HG03520 (cell line): ENCODE results near the gene CNNM4.

Experiments
- ATAC-seq: cut with Tn5 transposase; IDR thresholded peaks from one replicate; pipeline ENCODE4 v1.9.1; 2021; ENCODE audit warnings: mild to moderate bottlenecking, moderate library complexity; ENCODE audit not compliant: unreplicated experiment

Gene CNNM4

DNA sequence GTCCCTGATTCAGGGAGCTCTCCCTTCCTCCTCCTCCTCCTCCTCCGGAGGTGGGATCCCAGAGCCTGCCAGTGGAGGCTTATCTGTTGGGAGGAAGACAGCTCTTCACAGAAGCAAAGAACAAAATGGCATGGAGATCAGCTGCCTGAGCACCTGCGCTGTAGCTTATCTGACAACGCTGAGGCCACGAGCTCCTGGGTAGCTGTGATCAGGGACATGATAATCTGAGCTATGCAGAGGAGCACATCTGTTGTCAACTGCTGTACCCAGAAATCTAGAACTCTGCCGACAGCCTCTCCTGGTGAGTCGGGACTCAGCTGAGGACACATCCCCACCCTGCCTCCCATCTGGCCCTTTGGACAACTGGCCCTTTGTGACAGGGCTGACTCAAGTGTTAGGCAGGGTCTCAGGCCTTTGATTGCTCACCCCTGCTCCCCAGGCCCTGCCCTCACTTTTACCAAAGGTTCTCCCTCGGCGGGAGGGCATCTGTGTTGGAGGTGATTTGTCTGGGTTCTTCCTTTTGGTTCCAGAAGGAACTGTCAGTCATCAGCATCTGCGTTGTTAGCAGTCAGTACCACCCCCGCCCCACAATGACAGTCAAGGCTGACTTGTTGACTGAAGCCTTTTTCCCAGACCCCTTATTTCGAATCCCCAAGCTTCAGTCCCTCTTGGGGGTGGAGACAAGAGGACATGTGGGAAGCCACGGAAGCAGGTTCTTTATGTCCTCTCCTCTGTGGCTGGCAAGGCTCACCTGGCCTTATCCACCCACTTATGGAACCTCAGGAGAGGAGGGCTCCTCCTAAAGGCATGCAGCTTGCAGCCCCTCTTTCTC lies 49.5 kb downstream of the CNNM4 start:
- ATAC-seq = no peak

GRCh38 chr2:96810783-96811192 lies 50.1 kb downstream of the CNNM4 start:
- no peak for ATAC-seq

DNA sequence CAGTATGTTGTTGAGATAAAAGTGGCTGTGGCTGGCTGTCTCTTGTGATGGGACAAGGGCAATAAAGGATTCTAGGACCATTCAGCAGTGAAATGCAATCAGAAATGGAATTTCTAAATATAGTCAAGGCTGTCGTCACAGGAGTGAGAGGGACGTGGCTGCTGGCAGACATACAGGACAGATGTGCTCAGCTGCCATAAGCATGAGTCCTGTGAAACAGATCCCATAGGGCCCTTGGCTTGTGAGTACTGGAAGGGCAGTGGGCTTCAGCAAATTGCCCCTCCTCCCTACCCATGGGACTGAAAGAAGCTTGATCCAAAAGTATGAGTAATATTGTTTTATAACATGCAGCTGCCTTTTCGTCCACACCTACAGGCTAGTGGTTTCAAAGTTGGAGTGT lies 51.2 kb downstream of the CNNM4 start:
- ATAC-seq = no peak

DNA sequence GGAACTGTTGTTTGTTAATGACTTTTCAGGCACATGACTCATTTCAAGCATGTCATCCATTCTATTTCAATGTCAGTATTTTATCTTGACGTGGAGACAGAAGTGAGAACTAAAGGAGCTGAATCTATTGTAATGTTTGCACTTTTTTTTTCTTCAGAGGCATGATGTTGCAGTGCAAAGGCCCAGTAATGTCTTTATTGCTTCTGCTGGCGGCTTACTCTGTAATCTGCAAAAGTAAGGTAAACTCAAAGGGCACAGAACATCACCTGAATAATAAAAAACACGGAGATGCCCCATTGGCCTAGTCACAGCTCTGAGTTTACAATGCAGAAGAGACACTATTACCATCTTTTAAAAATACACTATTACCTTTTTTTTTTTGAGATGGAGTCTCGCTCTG lies 53.0 kb downstream of the CNNM4 start:
- ATAC-seq = no peak

DNA sequence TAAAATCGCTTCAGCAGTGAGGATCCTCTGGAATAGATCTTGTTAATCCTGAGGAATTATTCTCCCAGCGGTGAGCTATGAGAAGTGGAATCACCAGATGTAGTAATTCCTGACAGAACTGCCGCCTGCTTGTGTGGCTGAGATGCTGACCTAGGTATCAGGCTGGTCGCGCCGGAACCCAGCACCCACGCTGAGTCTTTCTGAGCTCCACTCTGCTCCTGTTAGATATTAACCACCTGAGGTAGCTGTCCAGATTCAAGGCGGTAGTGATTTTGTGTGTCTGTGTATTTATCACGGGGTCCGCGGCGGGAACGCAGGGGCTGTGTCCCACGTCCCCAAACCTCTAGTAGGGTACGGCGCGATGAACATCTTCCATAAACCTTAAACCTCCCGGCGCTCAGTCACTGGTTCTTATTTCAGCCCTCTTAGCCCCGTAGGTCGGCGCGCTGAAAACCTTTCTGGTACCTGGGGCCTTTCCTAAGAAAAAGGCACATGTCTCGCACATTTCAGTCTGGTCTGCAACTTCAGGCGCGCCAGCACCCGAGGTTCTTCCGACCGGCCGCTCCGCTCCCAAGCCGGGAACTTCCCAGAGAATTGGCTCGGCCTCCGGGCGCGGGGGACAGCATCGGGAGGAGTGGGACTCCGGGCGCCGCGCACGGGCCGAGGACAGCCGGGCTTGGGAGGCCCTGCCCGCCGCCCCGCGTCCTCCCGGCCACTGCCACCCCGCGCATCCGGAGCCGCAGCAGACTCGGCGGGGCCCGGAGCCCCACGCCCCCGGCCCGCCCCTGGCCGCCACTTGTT lies 54.8 kb downstream of the CNNM4 start:
- peak; percentile 3 for ATAC-seq

DNA sequence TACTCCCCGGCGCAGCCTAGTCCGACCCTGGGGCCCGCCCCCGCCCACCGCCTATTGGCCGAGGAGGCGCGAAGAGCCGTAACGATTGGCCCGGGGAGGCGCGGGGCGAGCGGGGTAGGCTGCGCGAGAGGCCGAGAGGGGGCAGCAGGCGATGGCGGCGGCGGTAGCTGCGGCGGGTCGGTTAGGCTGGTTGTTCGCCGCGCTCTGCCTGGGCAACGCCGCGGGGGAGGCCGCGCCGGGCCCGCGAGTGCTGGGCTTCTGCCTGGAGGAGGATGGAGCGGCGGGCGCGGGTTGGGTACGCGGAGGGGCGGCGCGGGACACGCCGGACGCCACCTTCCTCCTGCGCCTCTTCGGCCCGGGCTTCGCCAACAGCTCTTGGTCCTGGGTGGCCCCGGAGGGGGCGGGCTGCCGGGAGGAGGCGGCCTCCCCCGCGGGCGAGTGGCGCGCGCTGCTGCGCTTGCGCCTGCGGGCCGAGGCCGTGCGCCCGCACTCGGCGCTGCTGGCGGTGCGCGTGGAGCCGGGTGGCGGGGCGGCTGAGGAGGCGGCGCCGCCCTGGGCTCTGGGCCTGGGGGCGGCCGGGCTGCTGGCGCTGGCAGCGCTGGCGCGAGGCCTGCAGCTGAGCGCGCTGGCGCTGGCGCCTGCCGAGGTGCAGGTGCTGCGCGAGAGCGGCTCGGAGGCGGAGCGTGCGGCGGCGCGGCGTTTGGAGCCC lies 55.6 kb downstream of the CNNM4 start, which contains the start of gene CNNM3:
CNNM3 (plus strand) TSS at position 142 of the 709 bp plus-strand sequence; CDS start at position 152, 10 bp downstream.
- peak; percentile 80 for ATAC-seq

DNA sequence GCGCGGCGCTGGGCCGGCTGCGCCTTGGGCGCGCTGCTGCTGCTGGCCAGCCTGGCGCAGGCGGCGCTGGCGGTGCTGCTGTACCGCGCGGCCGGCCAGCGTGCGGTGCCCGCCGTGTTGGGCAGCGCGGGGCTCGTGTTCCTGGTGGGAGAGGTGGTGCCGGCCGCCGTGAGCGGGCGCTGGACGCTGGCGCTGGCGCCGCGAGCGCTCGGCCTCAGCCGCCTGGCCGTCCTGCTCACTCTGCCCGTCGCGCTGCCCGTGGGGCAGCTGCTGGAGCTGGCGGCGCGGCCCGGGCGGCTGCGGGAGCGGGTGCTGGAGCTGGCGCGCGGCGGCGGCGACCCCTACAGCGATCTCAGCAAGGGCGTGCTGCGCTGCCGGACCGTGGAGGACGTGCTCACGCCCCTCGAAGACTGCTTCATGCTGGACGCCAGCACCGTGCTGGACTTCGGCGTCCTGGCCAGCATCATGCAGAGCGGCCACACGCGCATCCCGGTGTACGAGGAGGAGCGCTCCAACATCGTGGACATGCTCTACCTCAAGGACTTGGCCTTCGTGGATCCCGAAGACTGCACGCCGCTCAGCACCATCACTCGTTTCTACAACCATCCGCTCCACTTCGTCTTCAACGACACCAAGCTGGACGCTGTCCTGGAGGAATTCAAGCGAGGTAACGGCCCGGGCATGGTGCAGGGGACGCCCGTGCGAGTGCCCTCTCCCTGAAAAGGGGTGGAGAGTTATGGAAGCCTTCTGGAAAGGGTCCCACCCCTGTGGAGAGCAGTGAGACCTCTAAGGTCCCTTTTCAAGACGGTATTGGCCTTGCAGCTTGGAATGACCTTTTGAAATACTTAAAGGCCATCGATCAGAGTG lies 56.4 kb downstream of the CNNM4 start:
- ATAC-seq = no peak

- ATAC-seq = no peak
Observed at GRCh38 chr2:96817882-96818281, 57.2 kb downstream of the CNNM4 start.

GRCh38 chr2:96819128-96819875 lies 58.6 kb downstream of the CNNM4 start:
- ATAC-seq = no peak

DNA sequence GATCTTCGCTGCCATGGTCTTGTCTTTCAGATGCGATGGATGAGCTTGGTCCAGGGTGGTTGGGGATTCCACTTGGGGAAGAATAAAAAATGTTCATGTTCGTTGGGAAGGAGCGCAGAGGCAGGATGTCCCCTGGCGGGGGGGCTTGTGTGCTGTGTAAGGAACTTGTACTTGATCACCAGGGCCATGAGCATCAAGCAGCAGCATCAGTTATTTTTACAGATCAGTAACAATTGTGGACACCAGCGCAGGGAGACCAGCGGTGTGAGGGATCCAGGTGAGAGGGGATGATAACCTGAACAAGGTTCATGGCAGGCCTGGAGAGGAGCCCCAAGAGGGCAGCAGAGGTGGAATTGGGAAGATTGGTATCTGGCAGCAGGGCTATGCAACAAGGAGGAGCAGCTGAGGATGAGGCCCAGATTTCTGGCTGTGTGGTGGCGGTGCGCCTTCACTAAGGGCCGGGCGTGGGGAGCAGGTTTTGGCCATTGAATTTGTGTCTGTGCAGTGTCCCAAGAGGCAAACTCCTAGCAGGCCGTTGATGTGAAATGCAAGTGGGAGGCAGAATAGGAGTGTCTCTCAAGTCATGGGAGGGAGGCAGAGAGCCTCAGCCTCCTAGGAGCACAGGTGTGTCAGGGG lies 59.3 kb downstream of the CNNM4 start:
- ATAC-seq = no peak

DNA sequence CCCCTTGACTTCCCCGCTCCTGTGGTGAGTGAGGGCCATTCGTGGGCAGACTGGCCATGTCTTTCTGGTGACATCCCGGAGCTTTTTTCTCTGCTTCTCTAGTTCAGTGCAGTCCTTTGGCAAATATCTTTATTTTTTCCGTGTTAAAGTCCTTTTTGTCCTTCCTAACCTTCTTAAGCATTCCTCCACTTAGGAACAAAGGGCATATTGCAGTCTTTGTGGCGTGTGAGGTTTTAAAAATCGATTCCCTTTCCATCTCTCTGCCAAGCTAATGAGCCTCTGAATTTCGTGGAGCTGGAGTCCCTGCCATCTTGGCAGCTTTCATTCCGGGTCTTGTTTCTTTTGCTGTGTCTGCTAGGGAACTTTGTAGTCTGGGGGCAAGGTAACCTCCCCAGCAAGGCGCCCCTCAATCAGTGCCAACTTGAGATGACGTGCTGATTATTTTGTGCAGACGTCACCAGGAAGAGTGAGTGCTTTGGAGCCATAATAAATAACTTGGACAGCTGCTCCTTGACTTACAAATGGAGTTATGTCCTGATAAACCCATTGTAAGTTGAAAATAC lies 60.5 kb downstream of the CNNM4 start:
- ATAC-seq = no peak

DNA sequence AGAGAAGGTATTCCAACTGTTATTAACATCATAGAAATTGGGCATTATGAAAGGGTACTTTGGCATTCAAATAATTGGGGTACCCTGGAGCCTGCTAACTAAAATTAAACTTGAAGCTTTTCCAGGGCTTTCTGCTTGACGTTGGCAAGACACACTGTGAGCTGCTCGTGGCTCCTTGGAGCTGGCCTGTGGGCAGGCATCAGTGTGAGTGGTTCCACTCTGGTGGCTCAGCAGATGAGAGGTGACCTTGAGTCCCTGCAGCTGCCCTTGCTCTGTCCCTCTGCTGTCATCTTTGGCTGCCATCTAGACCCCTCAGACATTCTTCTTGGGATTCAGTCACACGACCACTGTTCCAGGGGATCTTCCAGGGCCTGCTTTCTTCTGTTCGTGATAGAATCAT lies 62.1 kb downstream of the CNNM4 start:
- no peak for ATAC-seq

GRCh38 chr2:96823198-96823597 lies 62.5 kb downstream of the CNNM4 start:
- no peak for ATAC-seq

- ATAC-seq = no peak
Observed at GRCh38 chr2:96824079-96824870, 63.6 kb downstream of the CNNM4 start.

- ATAC-seq = no peak
Observed at GRCh38 chr2:96825057-96825456, 64.4 kb downstream of the CNNM4 start.

DNA sequence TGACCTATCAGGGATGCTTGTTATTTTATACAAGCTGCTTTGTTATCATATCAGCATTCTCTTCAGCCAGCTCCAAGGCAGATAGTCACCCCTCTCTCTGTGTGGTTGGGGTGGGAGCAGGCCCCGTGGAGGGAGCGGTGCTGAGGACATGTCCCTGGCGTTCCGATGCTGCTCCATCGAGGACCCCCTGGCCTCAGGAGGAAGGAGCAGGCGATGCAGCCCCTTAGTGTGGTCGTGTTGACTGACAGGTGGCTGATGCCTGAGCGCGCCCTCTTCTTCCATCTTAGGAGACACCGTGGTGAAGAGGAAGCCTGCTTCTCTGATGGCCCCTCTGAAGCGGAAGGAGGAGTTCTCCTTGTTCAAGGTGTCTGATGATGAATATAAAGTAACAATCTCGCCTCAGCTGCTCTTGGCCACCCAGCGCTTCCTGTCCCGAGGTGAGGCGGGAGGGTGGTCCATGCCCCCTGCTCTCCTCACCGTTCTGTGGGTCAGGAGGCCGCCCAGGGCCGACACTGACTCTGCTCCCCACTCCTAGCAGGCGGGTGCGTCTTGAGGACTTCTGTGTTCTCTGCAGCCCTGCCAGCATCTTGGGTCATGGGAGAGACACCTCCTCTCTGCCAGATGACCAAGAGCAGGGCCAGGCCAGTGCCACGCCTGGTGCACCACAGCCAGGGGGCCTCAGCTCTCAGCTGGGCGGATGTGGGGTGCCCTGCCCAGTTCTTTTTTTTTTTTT lies 66.0 kb downstream of the CNNM4 start:
- ATAC-seq = no peak

DNA sequence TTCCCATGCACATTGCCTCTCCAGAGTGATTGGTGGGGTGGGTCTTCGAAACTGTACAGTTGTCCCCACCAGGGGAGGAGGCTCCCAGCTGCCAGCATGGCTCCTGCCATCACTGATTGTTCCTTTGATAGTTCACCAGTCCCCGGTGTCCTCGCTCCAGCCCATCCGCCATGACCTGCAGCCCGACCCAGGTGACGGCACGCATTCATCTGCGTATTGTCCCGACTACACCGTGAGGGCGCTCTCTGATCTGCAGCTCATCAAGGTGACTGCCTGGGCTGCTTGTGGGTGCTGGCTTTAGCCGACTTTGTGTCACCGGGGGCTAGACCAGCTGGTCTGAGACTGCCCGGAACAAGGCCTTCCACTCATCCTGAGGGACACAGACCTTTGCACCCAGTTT lies 67.7 kb downstream of the CNNM4 start:
- ATAC-seq = no peak
